K562 (cell line): ENCODE results near the gene KCNJ12.
"Not testable (repeated sequence)": the region's sequence is repeated elsewhere in the genome, so short reads cannot be mapped to it uniquely, and the experiment has no call there.

Experiments
- ARNT ChIP-seq, 2 experiments: fragments of 450-650 bp; IDR thresholded peaks; 2 replicates each; pipeline ENCODE4 v1.6.1; 2016; ENCODE audit warnings: mild to moderate bottlenecking in 1 of 2
- CTCF ChIP-seq, 3 experiments: IDR thresholded peaks in 2 of 3; conservative IDR thresholded peaks in 1 of 3; 2 replicates each; pipeline ENCODE4 v1.5.1; 2011 to 2012; ENCODE audit warnings: low read length in 3 of 3, mild to moderate bottlenecking in 3 of 3, control low read depth in 2 of 3, improper control_type of control experiment in 1 of 3, inconsistent platforms in 1 of 3, low read depth in 1 of 3, mixed read lengths in 1 of 3, moderate library complexity in 1 of 3; ENCODE audit not compliant: insufficient read depth in 2 of 3
- E2F8 ChIP-seq: fragments of 450-650 bp; IDR thresholded peaks from 2 replicates; pipeline ENCODE4 v1.7.1; 2018; ENCODE audit warnings: mild to moderate bottlenecking, low read depth; ENCODE audit not compliant: partially characterized antibody
- NFE2L1 ChIP-seq: fragments of 450-650 bp; IDR thresholded peaks from 2 replicates; pipeline ENCODE4 v1.6.1; 2016; ENCODE audit warnings: missing genetic modification characterization, low read depth, mild to moderate bottlenecking, missing compliant biosample characterization, moderate library complexity, borderline replicate concordance
- PHF20 ChIP-seq: fragments of 450-650 bp; IDR thresholded peaks from 2 replicates; pipeline ENCODE4 v1.6.1; 2018; ENCODE audit not compliant: partially characterized antibody
- SMC3 ChIP-seq: conservative IDR thresholded peaks from 2 replicates; pipeline ENCODE4 v1.6.1; 2011; ENCODE audit warnings: low read depth, low read length, improper control_type of control experiment; ENCODE audit not compliant: insufficient read depth
- STAT6 ChIP-seq: sonication (generic); formaldehyde crosslinking; IDR thresholded peaks from 2 replicates; pipeline ENCODE4 v1.8.1; 2023; ENCODE audit warnings: mild to moderate bottlenecking, missing genetic modification reagents
- TAF1 ChIP-seq: IDR thresholded peaks from 2 replicates; pipeline ENCODE4 v1.6.1; 2011; ENCODE audit warnings: mild to moderate bottlenecking, low read length, moderate library complexity; ENCODE audit not compliant: insufficient read depth, control insufficient read depth, severe bottlenecking; ENCODE audit errors: extremely low read depth
- ZBTB33 ChIP-seq: sonication (generic); formaldehyde crosslinking; IDR thresholded peaks from 2 replicates; pipeline ENCODE4 v1.8.1; 2023; ENCODE audit warnings: mild to moderate bottlenecking, missing genetic modification reagents
- ZEB2 ChIP-seq: fragments of 450-650 bp; IDR thresholded peaks from 2 replicates; pipeline ENCODE4 v1.6.1; 2016
- ZNF512 ChIP-seq: IDR thresholded peaks from 2 replicates; pipeline ENCODE4 v1.6.1; 2016; ENCODE audit warnings: missing genetic modification characterization, missing compliant biosample characterization

- not testable (repeated sequence) for TF ChIP-seq SMC3; ZEB2; ARNT (IDR thresholded peaks at IDR 0.05); CTCF (IDR thresholded peaks at IDR 0.05 in 2 of 3, conservative IDR thresholded peaks at IDR 0.05 in 1 of 3; ENCODE audit: insufficient read depth in 2 of 3, low read depth in 1 of 3, low read length in 3 of 3); TAF1; ZBTB33; PHF20; STAT6 (CRISPR knock-in tag); NFE2L1 (tag); E2F8; ZNF512 (tag)
These were observed 34.9 kb downstream of the KCNJ12 start for GRCh38 chr17:21410906-21411678.
